GM21447 (cell line): Measurements from ENCODE around the gene CD164L2.
"Not testable (repeated sequence)": the region's sequence is repeated elsewhere in the genome, so short reads cannot be mapped to it uniquely, and the experiment has no call there.

Experiments
- ATAC-seq: cut with Tn5 transposase; IDR thresholded peaks from one replicate; pipeline ENCODE4 v1.9.1; 2021; ENCODE audit not compliant: unreplicated experiment

CD164L2 gene

GRCh38 chr1:27405598-27406361 is 22.6 kb upstream of the CD164L2 start:
- not testable (repeated sequence) for ATAC-seq

GRCh38 chr1:27405074-27405473 is 21.9 kb upstream of the CD164L2 start:
- ATAC-seq, result no peak

GRCh38 chr1:27403931-27404330 is 20.8 kb upstream of the CD164L2 start:
- no peak for ATAC-seq

GRCh38 chr1:27403065-27403726 is 20.1 kb upstream of the CD164L2 start:
- ATAC-seq, result no peak

- ATAC-seq, result no peak
Measured at GRCh38 chr1:27402349-27402754, 19.2 kb upstream of the CD164L2 start.

GRCh38 chr1:27400963-27401341 is 17.8 kb upstream of the CD164L2 start:
- no peak for ATAC-seq

GRCh38 chr1:27400082-27400962 is 17.2 kb upstream of the CD164L2 start:
- no peak for ATAC-seq

- no peak for ATAC-seq
Measured at GRCh38 chr1:27399251-27400025, 16.3 kb upstream of the CD164L2 start.

- no peak for ATAC-seq
Measured at GRCh38 chr1:27398405-27399149, 15.4 kb upstream of the CD164L2 start.

GRCh38 chr1:27397749-27398148 is 14.6 kb upstream of the CD164L2 start:
- no peak for ATAC-seq

- no peak for ATAC-seq
Measured at GRCh38 chr1:27397110-27397509, 14.0 kb upstream of the CD164L2 start.

- no peak for ATAC-seq
Measured at GRCh38 chr1:27395441-27396195, 12.5 kb upstream of the CD164L2 start.

GRCh38 chr1:27394925-27395324 is 11.8 kb upstream of the CD164L2 start:
- no peak for ATAC-seq

GRCh38 chr1:27394282-27394658 is 11.1 kb upstream of the CD164L2 start:
- no peak for ATAC-seq

- no peak for ATAC-seq
Measured at GRCh38 chr1:27393641-27394281, 10.6 kb upstream of the CD164L2 start.

- no peak for ATAC-seq
Measured at GRCh38 chr1:27392778-27393635, 9.9 kb upstream of the CD164L2 start.

- ATAC-seq, result peak; percentile 75
Measured at GRCh38 chr1:27392096-27392777, 9.1 kb upstream of the CD164L2 start, which contains the start of gene GPR3. Gene GPR3, plus strand, starts transcription at chr1:27392622. Its CDS starts 1,177 bp downstream, at chr1:27393799.
